Body of pancreas (tissue), 4 donors: ENCODE measurements around the gene FOXP1. TPM values are rescaled to one million over a fixed set of nuclear protein-coding genes. Genes with fewer than 3 reads are reported as not detected.

ENCODE experiments used
- ATAC-seq: fragments of 150-250 bp; one replicate; pipeline ENCODE4 v1.9.1; 2016
- DNase-seq, 4 donors: peaks; one replicate each; pipeline ENCODE4 v3.0.0-alpha.2; 2019
- H3K27ac ChIP-seq, 4 donors: fragments of 200-600 bp; sonication (generic); 1 replicate in 3 of 4; 2 replicates in 1 of 4; pipeline versions ENCODE4 v1.5.1 to v1.6.1; 2016 to 2019; ENCODE audit warnings: mild to moderate bottlenecking in 1 of 4, mixed read lengths in 1 of 4, moderate library complexity in 1 of 4
- H3K27me3 ChIP-seq, 2 donors: fragments of 200-600 bp; sonication (generic); one replicate each; pipeline ENCODE4 v1.6.0; 2016; ENCODE audit warnings: mild to moderate bottlenecking in 1 of 2
- H3K36me3 ChIP-seq, 2 donors: fragments of 200-600 bp; sonication (generic); replicated peaks in 1 of 2; 2 replicates each; pipeline ENCODE4 v1.5.1; 2016; ENCODE audit warnings: low read depth in 2 of 2; ENCODE audit not compliant: insufficient read depth in 1 of 2
- H3K4me1 ChIP-seq: fragments of 200-600 bp; sonication (generic); one replicate; pipeline ENCODE4 v1.6.0; 2016
- H3K4me3 ChIP-seq, 2 donors: fragments of 200-600 bp; sonication (generic); 1 replicate in 1 of 2; 2 replicates in 1 of 2; pipeline ENCODE4 v1.5.1; 2016 to 2019
- H3K9me3 ChIP-seq, 3 donors: fragments of 200-600 bp; sonication (generic); 1 replicate in 2 of 3; 2 replicates in 1 of 3; pipeline ENCODE4 v1.5.1; 2016
- CTCF ChIP-seq, 7 experiments: fragments of 450-650 bp in 4 of 7; fragments of 200-600 bp in 3 of 7; sonication (generic) in 3 of 7; IDR thresholded peaks; one replicate each; pipeline ENCODE4 v1.5.1; 2016 to 2019; ENCODE audit warnings: antibody characterized with exemption in 7 of 7
- POLR2A ChIP-seq, 3 donors: fragments of 450-650 bp; IDR thresholded peaks; one replicate each; pipeline ENCODE4 v1.6.1; 2016; ENCODE audit warnings: antibody characterized with exemption in 3 of 3, mild to moderate bottlenecking in 2 of 3
- WGBS, 2 donors: methylation state at CpG; one replicate each; pipeline ENCODE4 v1.1.5; 2017; 5-methylcytosine and 5-hydroxymethylcytosine counted together
- intact Hi-C: fragments of 100-400 bp; cut with DNase I; formaldehyde crosslinking; loops from one replicate; pipeline ENCODE4 v1.15.1; 2023
- total RNA-seq, 2 donors: library from RNA; depleted of rRNA; stranded (reverse); fragments of >200 nt; gene quantifications; one replicate each; pipeline ENCODE4 v1.1.0, GENCODE V29; 2016

The FOXP1 gene
- total RNA-seq, 2 donors from 2014 or later: 85.7 to 86.1 TPM

DNA sequence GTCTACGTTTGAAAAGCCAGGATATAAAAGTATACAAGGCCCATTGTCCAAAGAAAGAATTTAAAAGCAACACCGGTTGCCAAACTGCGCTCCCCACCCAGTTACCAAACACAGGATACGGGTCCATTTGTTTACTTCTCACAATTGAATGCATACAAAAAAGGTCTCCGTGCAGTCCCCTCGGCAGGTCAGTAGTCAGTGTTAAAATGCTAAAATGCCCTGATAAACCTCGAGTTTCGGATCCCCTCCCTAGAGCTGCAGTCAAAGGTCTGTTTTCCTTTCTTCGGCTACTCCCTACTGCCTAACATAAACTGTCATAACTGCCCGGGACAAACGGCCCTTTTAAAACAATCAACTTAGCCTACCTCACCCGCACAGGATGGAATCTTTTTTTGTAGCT, 534.6 kb downstream of the FOXP1 start:
- DNase-seq (no peak), ATAC-seq (peak; percentile 27)
- TF ChIP-seq POLR2A (IDR thresholded peaks at IDR 0.05) (no peak), CTCF (IDR thresholded peaks at IDR 0.05) (no peak)
- no peaks in the 10 kb centered on the region for H3K27me3 ChIP-seq
- no peaks in the 10 kb centered on the region for H3K4me1 ChIP-seq
- no peaks in the 10 kb centered on the region for H3K9me3 ChIP-seq
- 64 to 76% methylated on average over 12 of the region's 12 CpGs for WGBS, 2 donors
- H3K27ac ChIP-seq: peak overlapping the region in 1 of 4 donors; percentile 20
- peaks cover 0 to 6% of the 10 kb centered on the region in 2 donors for H3K36me3 ChIP-seq
- no peak overlapping the region for H3K4me3 ChIP-seq
- intact Hi-C loops: no loop called here

DNA sequence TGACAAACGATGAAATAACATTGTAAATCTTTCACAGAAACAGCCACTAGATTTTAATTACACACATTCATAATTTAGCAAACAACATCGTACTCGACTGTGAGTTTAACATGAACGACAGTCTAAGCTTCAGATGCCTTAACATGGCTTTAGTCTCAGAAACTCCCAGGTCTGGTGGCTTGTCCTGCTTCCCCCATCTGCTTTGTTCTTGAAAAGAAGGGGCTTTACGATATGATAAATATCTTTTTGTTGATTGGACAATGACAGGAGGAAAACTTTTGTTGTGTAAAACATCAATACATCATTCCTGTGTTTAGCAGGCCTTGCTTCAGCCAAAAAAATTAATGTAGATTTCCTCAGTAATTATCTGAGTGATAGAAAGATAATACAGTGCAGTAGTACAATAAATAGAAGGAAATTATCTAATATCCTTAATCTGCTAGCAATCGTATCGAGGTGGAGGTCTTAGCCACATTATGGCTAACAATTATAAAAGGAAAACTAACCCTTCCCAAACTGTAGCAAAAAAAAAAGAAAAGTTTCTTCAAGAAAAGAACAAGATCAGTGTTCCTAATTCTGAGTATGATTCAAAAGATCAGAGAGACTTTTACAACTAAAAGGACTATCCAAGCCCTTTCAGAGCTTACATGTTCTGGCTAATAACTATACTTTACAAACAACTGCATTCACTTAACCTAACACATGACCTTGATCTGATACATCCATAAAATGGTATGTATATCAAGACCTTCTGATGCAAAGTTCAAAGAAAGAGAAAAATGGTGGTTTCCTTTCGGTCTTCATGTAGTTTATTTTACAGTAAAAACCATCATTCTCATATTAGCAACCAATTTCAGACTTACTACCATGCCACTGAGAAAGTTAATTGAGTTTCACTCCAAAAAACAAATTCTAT, 535.7 kb downstream of the FOXP1 start:
- Histone ChIP-seq H3K4me3 (no peak overlapping the region), H3K27ac (no peak overlapping the region), H3K27me3 (no peaks in the 10 kb centered on the region), H3K4me1 (no peaks in the 10 kb centered on the region), H3K9me3 (no peaks in the 10 kb centered on the region), H3K36me3 (peaks cover 0 to 4% of the 10 kb centered on the region in 2 donors)
- intact Hi-C loops: no loop called here
- WGBS, 2 donors: 68 to 77% methylated on average over 8 of the region's 8 CpGs
- no peak for ATAC-seq
- no peak for TF ChIP-seq POLR2A (IDR thresholded peaks at IDR 0.05)
- TF ChIP-seq CTCF (IDR thresholded peaks at IDR 0.05): no peak
- DNase-seq: no peak

DNA sequence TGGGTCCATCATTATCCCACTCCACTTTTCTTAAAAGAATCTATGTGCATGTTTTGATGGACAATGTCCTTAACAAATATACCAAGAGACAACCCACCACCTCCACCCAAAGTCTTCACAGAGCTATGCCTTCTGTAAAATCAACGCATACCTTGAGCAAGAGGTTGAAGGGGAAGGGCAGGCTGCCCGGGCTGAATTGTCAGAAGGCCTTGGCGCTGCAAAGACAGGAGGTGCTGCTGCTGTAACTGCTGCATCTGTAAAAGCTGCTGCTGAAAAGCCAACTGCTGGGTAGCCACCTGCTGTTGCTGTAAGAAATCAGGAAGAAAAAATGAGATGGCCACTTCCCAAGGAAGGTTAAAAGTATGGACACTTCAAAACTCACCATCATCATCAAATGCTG, 536.7 kb downstream of the FOXP1 start:
- H3K27me3 ChIP-seq: no peaks in the 10 kb centered on the region
- TF ChIP-seq POLR2A (IDR thresholded peaks at IDR 0.05) (no peak), CTCF (IDR thresholded peaks at IDR 0.05) (no peak)
- H3K4me3 ChIP-seq: no peak overlapping the region
- WGBS, 2 donors: 72 to 85% methylated on average over 3 of the region's 3 CpGs
- intact Hi-C loops: no loop called here
- ATAC-seq (no peak), DNase-seq (no peak)
- H3K9me3 ChIP-seq: no peaks in the 10 kb centered on the region
- H3K36me3 ChIP-seq: peaks cover 0 to 7% of the 10 kb centered on the region in 2 donors
- no peaks in the 10 kb centered on the region for H3K4me1 ChIP-seq
- H3K27ac ChIP-seq: no peak overlapping the region

DNA sequence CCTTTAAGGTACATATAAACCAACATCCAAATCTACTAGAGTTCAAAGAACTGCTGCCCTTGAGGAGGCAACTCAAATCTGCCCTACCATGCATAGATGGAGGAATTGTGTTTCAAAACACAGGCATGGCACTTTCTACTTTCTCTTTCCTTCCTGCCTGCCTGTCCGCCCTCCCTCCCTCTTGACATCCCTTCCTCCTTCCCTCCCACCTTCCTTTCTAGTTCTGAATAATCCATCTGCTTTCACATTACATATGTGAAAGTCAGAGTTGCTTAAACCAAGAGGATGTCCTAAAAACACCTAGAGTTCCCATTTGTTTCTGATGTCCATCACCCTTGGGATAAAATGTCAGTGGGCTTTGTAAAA, 537.6 kb downstream of the FOXP1 start:
- no peak for DNase-seq
- H3K27me3 ChIP-seq: no peaks in the 10 kb centered on the region
- H3K36me3 ChIP-seq: peaks cover 2 to 10% of the 10 kb centered on the region in 2 donors
- intact Hi-C loops: no loop called here
- no peaks in the 10 kb centered on the region for H3K9me3 ChIP-seq
- no peak for TF ChIP-seq POLR2A (IDR thresholded peaks at IDR 0.05)
- TF ChIP-seq CTCF (IDR thresholded peaks at IDR 0.05): no peak
- no peak for ATAC-seq
- 58 to 88% methylated on average over 1 of the region's 1 CpG for WGBS, 2 donors
- H3K4me1 ChIP-seq: no peaks in the 10 kb centered on the region
- H3K4me3 ChIP-seq: no peak overlapping the region
- H3K27ac ChIP-seq: no peak overlapping the region
